ENCODE data around the gene ADAMTS4.

The ADAMTS4 gene

DNA sequence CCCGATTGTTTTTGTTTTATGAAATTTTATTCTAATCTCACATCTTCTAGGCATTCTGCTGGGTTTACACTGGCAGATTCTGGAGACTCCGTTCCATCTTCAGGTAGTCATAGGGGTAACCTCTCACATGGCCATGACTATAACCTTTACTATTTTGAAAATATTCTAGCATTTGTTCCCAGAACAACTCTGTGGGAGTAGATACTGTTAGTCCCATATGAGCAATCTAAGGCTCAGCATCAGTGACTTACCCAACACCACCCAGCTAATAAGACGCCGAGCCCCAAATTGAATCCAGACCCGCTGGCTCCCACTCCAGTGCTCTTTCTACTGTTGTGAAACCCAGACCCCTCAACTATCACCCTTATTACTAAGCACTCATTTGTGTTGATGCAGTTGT is 9.8 kb downstream of the ADAMTS4 start:
- ChIA-PET CTCF (interaction anchor here (0.8 to 26.1 kb wide), 4 partner anchors 8 to 195 kb away, joined by 3 to 758 read pairs (median 51); partner anchors contain the start of genes APOA2, FCER1G and TOMM40L), POLR2A (no interaction called here)
- TF ChIP-seq, protein P1, sequence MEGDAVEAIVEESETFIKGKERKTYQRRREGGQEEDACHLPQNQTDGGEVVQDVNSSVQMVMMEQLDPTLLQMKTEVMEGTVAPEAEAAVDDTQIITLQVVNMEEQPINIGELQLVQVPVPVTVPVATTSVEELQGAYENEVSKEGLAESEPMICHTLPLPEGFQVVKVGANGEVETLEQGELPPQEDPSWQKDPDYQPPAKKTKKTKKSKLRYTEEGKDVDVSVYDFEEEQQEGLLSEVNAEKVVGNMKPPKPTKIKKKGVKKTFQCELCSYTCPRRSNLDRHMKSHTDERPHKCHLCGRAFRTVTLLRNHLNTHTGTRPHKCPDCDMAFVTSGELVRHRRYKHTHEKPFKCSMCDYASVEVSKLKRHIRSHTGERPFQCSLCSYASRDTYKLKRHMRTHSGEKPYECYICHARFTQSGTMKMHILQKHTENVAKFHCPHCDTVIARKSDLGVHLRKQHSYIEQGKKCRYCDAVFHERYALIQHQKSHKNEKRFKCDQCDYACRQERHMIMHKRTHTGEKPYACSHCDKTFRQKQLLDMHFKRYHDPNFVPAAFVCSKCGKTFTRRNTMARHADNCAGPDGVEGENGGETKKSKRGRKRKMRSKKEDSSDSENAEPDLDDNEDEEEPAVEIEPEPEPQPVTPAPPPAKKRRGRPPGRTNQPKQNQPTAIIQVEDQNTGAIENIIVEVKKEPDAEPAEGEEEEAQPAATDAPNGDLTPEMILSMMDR (IDR thresholded peaks at IDR 0.05; ENCODE audit: insufficient read depth, low read length, missing control alignments) = no peak
- DNase-seq (ENCODE audit: low read depth, low spot score) = no peak
- no peak overlapping the region for H3K4me3 ChIP-seq (ENCODE audit: low read depth, low read length)

DNA sequence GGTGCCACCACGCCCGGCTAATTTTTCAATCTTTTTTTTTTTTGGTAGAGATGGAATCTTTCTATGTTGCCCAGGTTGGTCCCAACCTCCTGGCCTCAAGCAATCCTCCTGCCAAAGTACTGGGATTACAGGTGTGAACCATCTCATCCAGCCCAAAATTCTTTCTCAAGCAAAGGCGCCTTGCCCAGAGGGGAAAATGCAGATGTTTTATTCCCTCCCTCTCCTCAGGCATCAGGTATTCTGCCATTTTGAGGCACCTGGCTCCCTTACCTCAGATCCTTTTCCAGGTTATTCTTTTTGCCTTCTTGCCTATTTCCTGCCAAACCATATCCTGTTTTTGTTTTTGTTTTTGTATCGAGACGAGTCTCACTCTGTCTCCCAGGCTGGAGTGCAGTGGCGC is 10.5 kb downstream of the ADAMTS4 start:
- CTCF ChIA-PET = interaction anchor here (0.8 to 26.1 kb wide), 2 partner anchors 9 to 31 kb away, joined by 3 to 758 read pairs; partner anchors contain the start of genes APOA2, FCER1G and TOMM40L
- POLR2A ChIA-PET = interaction anchor here (0.7 kb wide), 1 partner anchor 561 kb away, joined by 3 read pairs; the partner anchor contains the start of gene DUSP12

DNA sequence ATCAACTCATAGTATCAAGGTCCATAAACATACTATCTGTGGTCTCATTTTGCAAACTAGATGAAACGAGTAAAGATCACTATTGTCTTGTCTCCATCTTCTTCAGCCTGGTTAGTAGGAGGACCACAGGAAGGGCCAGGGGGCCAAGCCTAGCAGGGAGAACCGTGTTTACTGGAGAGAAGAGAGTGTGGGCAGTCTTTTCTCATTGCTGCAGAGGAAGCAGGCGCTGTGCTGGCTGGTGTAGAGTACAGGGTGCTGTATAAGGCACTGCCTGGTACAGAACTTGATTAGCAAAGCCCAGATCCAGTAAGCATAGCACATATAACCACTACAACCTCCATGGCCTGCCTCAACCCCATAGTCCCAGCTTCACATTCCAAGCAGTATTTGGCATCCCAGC is 11.5 kb downstream of the ADAMTS4 start:
- H3K4me3 ChIP-seq (ENCODE audit: low read depth, low read length) = no peak overlapping the region
- TF ChIP-seq, protein P1 (IDR thresholded peaks at IDR 0.05; ENCODE audit: insufficient read depth, low read length, missing control alignments) = no peak
- ChIA-PET CTCF (interaction anchor here (1.2 to 1.7 kb wide), 2 partner anchors 22 to 195 kb away, joined by 3 to 8 read pairs; partner anchors contain the start of gene PPOX), POLR2A (no interaction called here)
- no peak for DNase-seq (ENCODE audit: low read depth, low spot score)

More for the DNA sequence above, 10.5 kb downstream of the ADAMTS4 start:
- no peak for DNase-seq (ENCODE audit: low read depth, low spot score)
- TF ChIP-seq, protein P1 (IDR thresholded peaks at IDR 0.05; ENCODE audit: insufficient read depth, low read length, missing control alignments) = no peak
- H3K4me3 ChIP-seq (ENCODE audit: low read depth, low read length) = no peak overlapping the region

DNA sequence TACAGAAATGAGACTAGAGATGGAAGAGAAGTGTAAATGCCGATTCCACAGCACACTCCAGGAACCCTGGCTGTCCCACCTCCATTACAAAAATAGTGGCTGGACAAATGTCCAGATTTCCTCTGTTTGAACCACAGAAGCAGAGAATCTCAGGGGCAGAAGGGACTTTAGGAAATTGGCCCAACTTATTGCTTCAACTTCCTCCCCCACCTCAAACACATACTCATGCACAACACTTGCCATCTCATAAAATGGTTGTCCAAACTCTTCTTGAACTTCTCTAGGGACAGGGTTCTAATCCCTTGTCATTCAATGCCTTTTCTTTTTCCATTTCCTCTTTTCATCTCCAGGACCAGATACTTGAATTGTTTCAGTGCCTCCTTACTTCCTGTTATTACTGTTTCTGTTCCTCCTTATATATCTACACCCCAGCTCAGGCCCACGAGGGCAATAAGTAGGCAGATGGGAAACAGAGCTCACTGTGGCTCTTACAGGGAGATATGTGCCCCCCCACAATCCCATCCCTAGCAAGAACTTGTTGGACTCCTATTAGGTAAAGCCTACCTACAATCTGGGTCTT is 13.0 kb downstream of the ADAMTS4 start:
- TF ChIP-seq, protein P1 (IDR thresholded peaks at IDR 0.05; ENCODE audit: insufficient read depth, low read length, missing control alignments) = no peak
- ChIA-PET POLR2A (no interaction called here), CTCF (interaction anchor here (0.7 to 1.8 kb wide), 5 partner anchors 8 to 196 kb away, joined by 3 to 8 read pairs (median 5); partner anchors contain the start of gene PPOX)
- H3K4me3 ChIP-seq (ENCODE audit: low read depth, low read length) = no peak overlapping the region
- no peak for DNase-seq (ENCODE audit: low read depth, low spot score)

DNA sequence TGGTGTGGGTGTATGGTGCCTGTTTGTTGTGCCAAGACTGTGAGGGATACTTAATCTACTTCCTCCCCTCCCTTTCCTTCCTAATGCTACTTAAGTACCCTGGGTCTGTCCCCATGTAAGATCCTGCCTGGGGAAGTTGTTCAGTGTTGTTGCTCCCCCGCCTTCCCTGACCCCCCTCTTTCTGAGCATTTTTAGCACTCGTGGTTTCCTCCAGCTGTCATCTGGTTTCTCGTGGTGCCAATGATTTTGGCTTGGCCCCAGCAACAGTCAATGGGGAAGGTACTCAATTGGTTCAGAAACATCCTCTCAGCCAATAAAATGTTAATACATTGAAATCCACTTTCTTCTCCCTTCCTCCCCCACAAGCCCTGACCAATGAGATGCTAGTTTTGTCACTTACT is 13.6 kb downstream of the ADAMTS4 start:
- no peak overlapping the region for H3K4me3 ChIP-seq (ENCODE audit: low read depth, low read length)
- ChIA-PET POLR2A (no interaction called here), CTCF (interaction anchor here (1.3 to 1.8 kb wide), 3 partner anchors 9 to 20 kb away, joined by 4 to 8 read pairs (median 5); partner anchors contain the start of gene PPOX)
- TF ChIP-seq, protein P1 (IDR thresholded peaks at IDR 0.05; ENCODE audit: insufficient read depth, low read length, missing control alignments) = no peak
- DNase-seq (ENCODE audit: low read depth, low spot score) = no peak

DNA sequence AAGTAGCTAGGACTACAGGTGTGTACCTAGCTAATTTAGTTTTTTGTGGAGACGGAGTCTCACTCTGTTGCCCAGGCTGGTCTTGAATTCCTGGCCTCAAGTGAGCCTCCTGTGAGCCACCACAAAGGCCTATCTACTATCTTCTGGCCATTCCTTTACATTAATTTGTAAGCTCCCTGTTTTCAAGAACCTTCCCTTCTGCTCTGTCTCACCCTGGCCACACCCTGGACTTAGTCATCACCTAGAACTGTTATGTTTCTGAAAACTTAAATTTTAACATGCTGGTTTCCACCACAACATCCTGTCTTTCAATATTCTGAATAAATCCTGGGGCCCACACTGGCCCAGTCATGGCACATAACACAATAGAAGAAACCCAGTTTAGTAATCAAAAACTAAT is 16.6 kb downstream of the ADAMTS4 start:
- TF ChIP-seq, protein P1 (IDR thresholded peaks at IDR 0.05; ENCODE audit: insufficient read depth, low read length, missing control alignments) = no peak
- ChIA-PET CTCF (interaction anchor here (1.0 to 5.4 kb wide), 11 partner anchors 10 to 201 kb away, joined by 3 to 67 read pairs (median 8); partner anchors contain the start of genes ADAMTS4, APOA2, PPOX and TOMM40L), POLR2A (interaction anchor here (0.8 to 1.4 kb wide), 4 partner anchors 11 to 16 kb away, joined by 3 to 5 read pairs (median 4); partner anchors contain the start of genes ADAMTS4 and PPOX)
- no peak overlapping the region for H3K4me3 ChIP-seq (ENCODE audit: low read depth, low read length)
- no peak for DNase-seq (ENCODE audit: low read depth, low spot score)

Measured in AG04449 (cell line).